Right atrium auricular region (tissue), 2 donors: Measurements from ENCODE around the gene ING3. TPM values are rescaled to one million over a fixed set of nuclear protein-coding genes. Genes with fewer than 3 reads are reported as not detected.
"Not testable (repeated sequence)": the region's sequence is repeated elsewhere in the genome, so short reads cannot be mapped to it uniquely, and the experiment has no call there.

ENCODE experiments used
- DNase-seq: peaks from one replicate; pipeline ENCODE4 v3.0.0-alpha.2; 2019; ENCODE audit warnings: low spot score
- H3K27ac ChIP-seq, 2 donors: fragments of 200-600 bp; sonication (generic); 1 replicate in 1 of 2; 2 replicates in 1 of 2; pipeline ENCODE4 v1.5.1; 2016 to 2019
- H3K27me3 ChIP-seq, 2 donors: fragments of 200-600 bp; sonication (generic); one replicate each; pipeline versions ENCODE4 v1.5.1 to v1.6.0; 2017 to 2019
- H3K36me3 ChIP-seq: fragments of 200-600 bp; sonication (generic); one replicate; pipeline ENCODE4 v1.5.1; 2016
- H3K4me1 ChIP-seq, 2 donors: fragments of 200-600 bp; sonication (generic); one replicate each; pipeline versions ENCODE4 v1.5.1 to v1.6.0; 2017 to 2019
- H3K4me3 ChIP-seq, 2 donors: fragments of 200-600 bp; sonication (generic); 1 replicate in 1 of 2; 2 replicates in 1 of 2; pipeline ENCODE4 v1.5.1; 2017 to 2019; ENCODE audit warnings: mild to moderate bottlenecking in 1 of 2, moderate library complexity in 1 of 2
- H3K9me3 ChIP-seq, 2 donors: fragments of 200-600 bp; sonication (generic); one replicate each; pipeline ENCODE4 v1.5.1; 2019
- CTCF ChIP-seq, 2 donors: fragments of 200-600 bp; sonication (generic); IDR thresholded peaks; one replicate each; pipeline ENCODE4 v1.5.1; 2019; ENCODE audit warnings: antibody characterized with exemption in 2 of 2
- total RNA-seq, 2 donors: library from RNA; depleted of rRNA; stranded (reverse); fragments of >200 nt; gene quantifications; one replicate each; pipeline ENCODE4 v1.1.0, GENCODE V29; 2016

ING3 gene
- total RNA-seq, 2 donors from 2014 or later = 9.9 to 10.4 TPM

GRCh38 chr7:121002048-121002756 is 51.6 kb downstream of the ING3 start:
- H3K27me3 ChIP-seq = no peaks in the 10 kb centered on the region
- peak in 1 of 2 donors; percentile 20 for TF ChIP-seq CTCF (IDR thresholded peaks at IDR 0.05)
- no peak overlapping the region for H3K4me3 ChIP-seq
- H3K4me1 ChIP-seq = peaks cover 0 to 46% of the 10 kb centered on the region in 2 donors
- H3K36me3 ChIP-seq = no peaks in the 10 kb centered on the region
- H3K27ac ChIP-seq = peak overlapping the region in 1 of 2 donors; percentile 26
- H3K9me3 ChIP-seq = no peaks in the 10 kb centered on the region
- no peak for DNase-seq

- no peak for DNase-seq
- H3K4me3 ChIP-seq = no peak overlapping the region
- H3K9me3 ChIP-seq = no peaks in the 10 kb centered on the region
- peaks cover 0 to 46% of the 10 kb centered on the region in 2 donors for H3K4me1 ChIP-seq
- H3K27me3 ChIP-seq = no peaks in the 10 kb centered on the region
- H3K27ac ChIP-seq = peak overlapping the region in 1 of 2 donors; percentile 26
- TF ChIP-seq CTCF (IDR thresholded peaks at IDR 0.05) = no peak
- H3K36me3 ChIP-seq = no peaks in the 10 kb centered on the region
Measured at GRCh38 chr7:121002757-121003200, 52.2 kb downstream of the ING3 start.

DNA sequence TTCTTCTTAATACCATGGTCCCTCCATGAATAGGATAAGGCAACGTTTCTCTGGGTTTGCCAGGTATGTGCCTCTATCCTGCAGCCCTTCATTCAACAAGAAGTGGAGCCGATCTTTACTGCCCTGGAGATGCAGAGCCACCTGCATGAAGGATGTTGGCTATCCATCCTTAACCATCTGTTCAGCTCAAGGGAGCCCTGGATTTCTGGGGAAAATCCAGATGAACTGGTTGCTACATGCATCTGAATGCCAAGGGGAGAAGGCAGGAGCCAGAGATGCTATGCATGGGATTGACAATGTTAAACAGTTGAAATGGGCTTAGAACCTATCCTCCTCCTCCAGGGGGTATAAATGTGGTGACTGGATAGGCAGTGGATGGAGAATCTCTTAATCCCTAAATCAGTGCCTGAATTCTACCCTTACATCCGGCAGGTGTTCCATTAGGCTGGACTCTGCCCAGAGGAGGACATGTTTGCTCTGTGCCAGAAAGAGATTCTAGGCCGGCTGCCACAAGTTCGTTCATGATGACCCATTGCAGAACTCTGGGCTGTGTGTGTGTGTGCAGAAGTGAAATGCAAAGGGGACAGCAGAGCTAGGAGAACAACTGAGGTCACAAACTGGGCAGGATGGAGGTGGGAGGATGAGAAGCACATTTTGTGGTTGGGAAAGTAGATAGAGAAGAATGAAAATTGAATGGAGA is 53.6 kb downstream of the ING3 start:
- Histone ChIP-seq H3K27me3 (no peaks in the 10 kb centered on the region), H3K9me3 (no peaks in the 10 kb centered on the region), H3K36me3 (no peaks in the 10 kb centered on the region), H3K4me3 (no peak overlapping the region), H3K4me1 (peaks cover 0 to 46% of the 10 kb centered on the region in 2 donors), H3K27ac (no peak overlapping the region)
- DNase-seq = no peak
- no peak for TF ChIP-seq CTCF (IDR thresholded peaks at IDR 0.05)

GRCh38 chr7:121005058-121005457 is 54.5 kb downstream of the ING3 start:
- not testable (repeated sequence) for H3K27ac ChIP-seq, H3K36me3 ChIP-seq, DNase-seq, H3K9me3 ChIP-seq, H3K27me3 ChIP-seq, H3K4me3 ChIP-seq
- H3K4me1 ChIP-seq = peaks cover 0 to 39% of the 10 kb centered on the region in 2 donors

- no peak for DNase-seq
- Histone ChIP-seq H3K4me3 (no peak overlapping the region), H3K27me3 (no peaks in the 10 kb centered on the region), H3K9me3 (no peaks in the 10 kb centered on the region), H3K36me3 (no peaks in the 10 kb centered on the region), H3K4me1 (peaks cover 0 to 29% of the 10 kb centered on the region in 2 donors), H3K27ac (no peak overlapping the region)
- TF ChIP-seq CTCF (IDR thresholded peaks at IDR 0.05) = no peak
Measured at GRCh38 chr7:121005996-121006584, 55.5 kb downstream of the ING3 start.

DNA sequence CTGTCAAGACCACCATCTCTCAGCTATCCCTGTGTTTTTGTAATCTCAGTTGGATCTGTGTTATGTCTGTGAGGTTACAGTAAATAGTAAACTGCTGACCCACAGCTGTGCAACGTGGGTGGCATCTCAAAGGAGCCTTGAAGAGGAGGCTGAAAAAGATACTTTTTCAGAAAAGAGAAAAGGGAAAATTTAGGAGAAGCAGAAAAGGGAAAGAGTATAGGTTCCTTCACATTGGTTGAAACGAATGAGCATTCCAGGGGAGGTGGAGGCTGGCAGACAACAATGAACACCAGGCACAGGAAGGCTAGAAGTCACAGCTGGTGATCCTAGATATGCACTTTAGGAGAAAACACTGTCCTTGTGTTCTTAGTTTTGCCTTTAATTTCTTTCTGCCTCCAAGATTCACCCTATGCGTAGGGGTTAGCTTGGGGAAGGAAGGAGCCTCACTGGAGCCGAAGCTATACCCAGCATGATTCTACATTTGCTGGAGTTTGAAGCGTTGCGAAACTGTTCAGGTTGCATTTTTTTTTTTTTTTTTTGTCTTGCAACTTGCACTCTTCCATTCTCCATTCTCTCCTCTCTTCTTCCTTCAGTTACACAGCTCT is 56.2 kb downstream of the ING3 start:
- no peak for DNase-seq
- no peaks in the 10 kb centered on the region for H3K27me3 ChIP-seq
- peaks cover 0 to 22% of the 10 kb centered on the region in 2 donors for H3K4me1 ChIP-seq
- H3K4me3 ChIP-seq = no peak overlapping the region
- no peak overlapping the region for H3K27ac ChIP-seq
- no peak for TF ChIP-seq CTCF (IDR thresholded peaks at IDR 0.05)
- H3K9me3 ChIP-seq = no peaks in the 10 kb centered on the region
- H3K36me3 ChIP-seq = no peaks in the 10 kb centered on the region
